HL-60 (cell line): ENCODE results near the gene AMT.
"Not testable (repeated sequence)": the region's sequence is repeated elsewhere in the genome, so short reads cannot be mapped to it uniquely, and the experiment has no call there.

Experiments
- DNase-seq, 2 experiments: peaks; one replicate each; pipeline ENCODE4 v3.0.0-alpha.2; 2010 to 2020; ENCODE audit warnings: low read depth in 1 of 2, low spot score in 1 of 2
- H3K27ac ChIP-seq: fragments of 250-450 bp; sonication (Bioruptor Pico); replicated peaks from 2 replicates; pipeline ENCODE4 v1.5.1; 2020; ENCODE audit warnings: mild to moderate bottlenecking, moderate library complexity
- H3K27me3 ChIP-seq: fragments of 250-450 bp; sonication (Bioruptor Pico); 2 replicates; pipeline ENCODE4 v1.5.1; 2021; ENCODE audit warnings: mild to moderate bottlenecking, moderate library complexity; ENCODE audit not compliant: insufficient read depth, poor library complexity, severe bottlenecking
- H3K4me3 ChIP-seq: replicated peaks from 2 replicates; pipeline ENCODE4 v1.5.1; 2011; ENCODE audit warnings: mild to moderate bottlenecking, control low read depth, low read length; ENCODE audit not compliant: insufficient read depth
- CTCF ChIP-seq: IDR thresholded peaks from one replicate; pipeline ENCODE4 v1.5.1; 2011; ENCODE audit warnings: low read length, control low read depth, inconsistent platforms; ENCODE audit not compliant: insufficient read depth
- GABPA ChIP-seq: IDR thresholded peaks from 2 replicates; pipeline ENCODE4 v1.6.1; 2012; ENCODE audit warnings: low read depth
- POLR2AphosphoS5 ChIP-seq: IDR thresholded peaks from 2 replicates; pipeline ENCODE4 v1.6.1; 2012; ENCODE audit warnings: low read depth
- REST ChIP-seq: IDR thresholded peaks from 2 replicates; pipeline ENCODE4 v1.6.1; 2012; ENCODE audit warnings: low read depth; ENCODE audit not compliant: insufficient replicate concordance
- SPI1 ChIP-seq: IDR thresholded peaks from 2 replicates; pipeline ENCODE4 v1.6.1; 2012; ENCODE audit warnings: low read depth, mild to moderate bottlenecking, borderline replicate concordance

The AMT gene

GRCh38 chr3:49403891-49404290, 18.4 kb downstream of the AMT start:
- H3K27ac ChIP-seq = no peak overlapping the region
- TF ChIP-seq GABPA (no peak), POLR2AphosphoS5 (no peak), SPI1 (no peak), REST (no peak), CTCF (no peak)

GRCh38 chr3:49401766-49402165, 20.5 kb downstream of the AMT start:
- TF ChIP-seq SPI1 = no peak
- TF ChIP-seq GABPA = no peak
- no peak for TF ChIP-seq POLR2AphosphoS5
- Histone ChIP-seq H3K27ac (no peak overlapping the region), H3K27me3 (no peaks in the 10 kb centered on the region), H3K4me3 (no peak overlapping the region)
- no peak for DNase-seq

More at GRCh38 chr3:49403891-49404290, 18.4 kb downstream of the AMT start:
- no peak overlapping the region for H3K4me3 ChIP-seq
- H3K27me3 ChIP-seq = no peaks in the 10 kb centered on the region
- DNase-seq = no peak

- H3K27me3 ChIP-seq = no peaks in the 10 kb centered on the region
- H3K4me3 ChIP-seq = no peak overlapping the region
- H3K27ac ChIP-seq = no peak overlapping the region
- no peak for TF ChIP-seq CTCF
- no peak for TF ChIP-seq REST
- no peak for TF ChIP-seq POLR2AphosphoS5
- no peak for TF ChIP-seq GABPA
- TF ChIP-seq SPI1 = no peak
- DNase-seq = no peak
Observed at GRCh38 chr3:49399461-49399860, 22.8 kb downstream of the AMT start.

GRCh38 chr3:49397470-49397869, 24.8 kb downstream of the AMT start:
- no peak for DNase-seq
- no peak overlapping the region for H3K27ac ChIP-seq
- TF ChIP-seq POLR2AphosphoS5 = no peak
- TF ChIP-seq CTCF = no peak
- TF ChIP-seq GABPA = no peak
- TF ChIP-seq REST = no peak
- TF ChIP-seq SPI1 = no peak

GRCh38 chr3:49391310-49391709, 31.0 kb downstream of the AMT start:
- not testable (repeated sequence) for H3K27me3 ChIP-seq, DNase-seq, H3K27ac ChIP-seq, H3K4me3 ChIP-seq

More at GRCh38 chr3:49397470-49397869, 24.8 kb downstream of the AMT start:
- Histone ChIP-seq H3K4me3 (no peak overlapping the region), H3K27me3 (no peaks in the 10 kb centered on the region)
